ENCODE results near the gene AHDC1.

DNA sequence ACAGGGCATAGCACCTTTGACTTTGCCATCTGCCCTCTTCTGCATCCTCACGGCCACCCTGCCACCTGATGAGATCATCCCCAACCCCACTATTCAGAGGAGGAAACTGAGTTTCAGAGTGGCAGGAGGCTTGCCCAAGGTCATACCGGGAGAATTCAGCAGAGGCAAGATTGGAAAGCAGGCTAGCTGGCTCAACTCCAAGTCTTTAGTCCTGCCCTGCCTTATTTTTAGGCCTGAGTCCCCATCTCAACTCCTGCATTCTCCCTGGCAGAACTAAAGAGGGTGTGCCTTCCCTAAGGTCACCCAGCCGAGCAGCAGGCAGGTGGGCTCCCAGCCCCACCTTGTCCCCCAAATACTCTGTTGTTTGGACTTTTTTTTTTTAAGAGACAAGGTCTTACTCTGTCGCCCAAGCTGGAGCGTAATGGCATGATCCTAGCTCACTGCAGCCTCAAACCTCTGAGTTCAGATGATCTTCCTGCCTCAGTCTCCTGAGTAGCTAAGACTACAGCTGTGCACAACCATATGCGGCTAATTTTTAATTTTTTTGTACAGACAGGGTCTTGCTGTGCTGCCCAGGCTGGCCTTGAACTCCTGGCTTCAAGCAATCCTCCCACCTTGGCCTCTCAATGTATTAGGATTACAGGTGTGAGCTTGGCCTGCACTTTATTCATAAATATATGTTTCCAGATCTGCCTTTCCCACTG, 44.8 kb upstream of the AHDC1 start:
- TF ChIP-seq, protein P1, sequence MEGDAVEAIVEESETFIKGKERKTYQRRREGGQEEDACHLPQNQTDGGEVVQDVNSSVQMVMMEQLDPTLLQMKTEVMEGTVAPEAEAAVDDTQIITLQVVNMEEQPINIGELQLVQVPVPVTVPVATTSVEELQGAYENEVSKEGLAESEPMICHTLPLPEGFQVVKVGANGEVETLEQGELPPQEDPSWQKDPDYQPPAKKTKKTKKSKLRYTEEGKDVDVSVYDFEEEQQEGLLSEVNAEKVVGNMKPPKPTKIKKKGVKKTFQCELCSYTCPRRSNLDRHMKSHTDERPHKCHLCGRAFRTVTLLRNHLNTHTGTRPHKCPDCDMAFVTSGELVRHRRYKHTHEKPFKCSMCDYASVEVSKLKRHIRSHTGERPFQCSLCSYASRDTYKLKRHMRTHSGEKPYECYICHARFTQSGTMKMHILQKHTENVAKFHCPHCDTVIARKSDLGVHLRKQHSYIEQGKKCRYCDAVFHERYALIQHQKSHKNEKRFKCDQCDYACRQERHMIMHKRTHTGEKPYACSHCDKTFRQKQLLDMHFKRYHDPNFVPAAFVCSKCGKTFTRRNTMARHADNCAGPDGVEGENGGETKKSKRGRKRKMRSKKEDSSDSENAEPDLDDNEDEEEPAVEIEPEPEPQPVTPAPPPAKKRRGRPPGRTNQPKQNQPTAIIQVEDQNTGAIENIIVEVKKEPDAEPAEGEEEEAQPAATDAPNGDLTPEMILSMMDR (IDR thresholded peaks at IDR 0.05) = no peak
- no peak for TF ChIP-seq POLR2A (IDR thresholded peaks at IDR 0.05)
